KMS-11 (cell line): ENCODE measurements around the gene C1orf105.

Source experiments
- H2AFZ ChIP-seq: fragments of 200-600 bp; sonication (generic); 2 replicates; pipeline ENCODE4 v1.6.1; 2016; ENCODE audit warnings: antibody characterized with exemption, mixed run types, low read depth
- H3K27ac ChIP-seq: fragments of 200-600 bp; sonication (generic); 2 replicates; pipeline ENCODE4 v1.6.1; 2016; ENCODE audit warnings: mild to moderate bottlenecking, mixed run types
- H3K27me3 ChIP-seq: fragments of 200-600 bp; sonication (generic); 2 replicates; pipeline ENCODE4 v1.6.1; 2017; ENCODE audit warnings: mild to moderate bottlenecking, low read depth, mixed run types, moderate library complexity; ENCODE audit not compliant: insufficient read depth
- H3K36me3 ChIP-seq: fragments of 200-600 bp; sonication (generic); 2 replicates; pipeline ENCODE4 v1.6.1; 2017; ENCODE audit warnings: mild to moderate bottlenecking, mixed run types; ENCODE audit not compliant: insufficient read depth
- H3K4me1 ChIP-seq: fragments of 200-600 bp; sonication (generic); 2 replicates; pipeline ENCODE4 v1.6.1; 2016; ENCODE audit warnings: mild to moderate bottlenecking, low read depth, mixed run types; ENCODE audit not compliant: poor library complexity, severe bottlenecking
- H3K4me2 ChIP-seq: fragments of 200-600 bp; sonication (generic); 2 replicates; pipeline ENCODE4 v1.7.0; 2016; ENCODE audit warnings: mild to moderate bottlenecking, mixed run types
- H3K4me3 ChIP-seq: fragments of 200-600 bp; sonication (generic); IDR thresholded peaks from 2 replicates; pipeline ENCODE4 v1.6.1; 2017; ENCODE audit warnings: low read depth, low read length, mixed read lengths; ENCODE audit not compliant: insufficient read depth
- H3K79me2 ChIP-seq: fragments of 200-600 bp; sonication (generic); 2 replicates; pipeline ENCODE4 v1.6.1; 2016; ENCODE audit warnings: low read depth, mixed run types; ENCODE audit not compliant: insufficient read depth
- H3K9ac ChIP-seq: fragments of 200-600 bp; sonication (generic); 2 replicates; pipeline ENCODE4 v1.6.1; 2016; ENCODE audit warnings: mild to moderate bottlenecking, mixed run types
- H4K20me1 ChIP-seq: fragments of 200-600 bp; sonication (generic); 2 replicates; pipeline ENCODE4 v1.6.1; 2016; ENCODE audit warnings: mild to moderate bottlenecking, mixed run types; ENCODE audit not compliant: insufficient read depth
- CTCF ChIP-seq: fragments of 200-600 bp; sonication (generic); conservative IDR thresholded peaks from 2 replicates; pipeline ENCODE4 v1.6.1; 2017; ENCODE audit warnings: low read depth, mild to moderate bottlenecking, antibody characterized with exemption, low read length, moderate library complexity, mixed read lengths

Gene C1orf105

GRCh38 chr1:172377565-172377964 is 42.9 kb upstream of the C1orf105 start:
- Histone ChIP-seq H3K4me2 (no peak overlapping the region), H3K4me1 (no peaks in the 10 kb centered on the region), H3K27me3 (no peaks in the 10 kb centered on the region), H3K79me2 (no peaks in the 10 kb centered on the region), H2AFZ (no peak overlapping the region), H3K4me3 (no peak overlapping the region), H3K27ac (no peak overlapping the region), H4K20me1 (no peaks in the 10 kb centered on the region), H3K9ac (no peak overlapping the region), H3K36me3 (no peaks in the 10 kb centered on the region)
- no peak for TF ChIP-seq CTCF

- H3K4me2 ChIP-seq = no peak overlapping the region
- no peak overlapping the region for H3K4me3 ChIP-seq
- H4K20me1 ChIP-seq = no peaks in the 10 kb centered on the region
- no peaks in the 10 kb centered on the region for H3K79me2 ChIP-seq
- H3K36me3 ChIP-seq = no peaks in the 10 kb centered on the region
- no peaks in the 10 kb centered on the region for H3K27me3 ChIP-seq
- no peak for TF ChIP-seq CTCF
- H3K27ac ChIP-seq = no peak overlapping the region
- no peak overlapping the region for H3K9ac ChIP-seq
- H3K4me1 ChIP-seq = no peaks in the 10 kb centered on the region
- H2AFZ ChIP-seq = no peak overlapping the region
These were observed 42.2 kb upstream of the C1orf105 start for GRCh38 chr1:172378109-172378760.

GRCh38 chr1:172380441-172381244 is 39.8 kb upstream of the C1orf105 start:
- Histone ChIP-seq H3K9ac (no peak overlapping the region), H3K4me3 (no peak overlapping the region), H3K27ac (no peak overlapping the region), H3K4me2 (no peak overlapping the region), H3K36me3 (no peaks in the 10 kb centered on the region), H3K27me3 (no peaks in the 10 kb centered on the region), H4K20me1 (no peaks in the 10 kb centered on the region), H3K4me1 (no peaks in the 10 kb centered on the region), H2AFZ (no peak overlapping the region), H3K79me2 (no peaks in the 10 kb centered on the region)
- no peak for TF ChIP-seq CTCF

- Histone ChIP-seq H3K27me3 (no peaks in the 10 kb centered on the region), H3K4me2 (no peak overlapping the region), H4K20me1 (no peaks in the 10 kb centered on the region), H3K4me3 (no peak overlapping the region), H3K27ac (no peak overlapping the region), H3K36me3 (no peaks in the 10 kb centered on the region), H3K79me2 (no peaks in the 10 kb centered on the region), H3K9ac (no peak overlapping the region), H3K4me1 (no peaks in the 10 kb centered on the region), H2AFZ (no peak overlapping the region)
- TF ChIP-seq CTCF = no peak
These were observed 38.5 kb upstream of the C1orf105 start for GRCh38 chr1:172381946-172382345.
